C4-2B (cell line): Measurements from ENCODE around the gene TRHDE.

Experiments
- H3K27ac ChIP-seq: fragments of 450-650 bp; 2 replicates; pipeline ENCODE4 v1.5.1; 2017
- CTCF ChIP-seq: fragments of 450-650 bp; conservative IDR thresholded peaks from 2 replicates; pipeline ENCODE4 v1.5.1; 2017; ENCODE audit warnings: mild to moderate bottlenecking
- ZFX ChIP-seq: fragments of 450-650 bp; IDR thresholded peaks from 2 replicates; pipeline ENCODE4 v1.6.1; 2017

The TRHDE gene

GRCh38 chr12:72676556-72676955 is 404.4 kb downstream of the TRHDE start:
- TF ChIP-seq ZFX (no peak), CTCF (no peak)
- no peak overlapping the region for H3K27ac ChIP-seq

- H3K27ac ChIP-seq = no peak overlapping the region
- TF ChIP-seq ZFX = no peak
- TF ChIP-seq CTCF = no peak
These were observed 405.0 kb downstream of the TRHDE start for GRCh38 chr12:72677139-72677538.

- no peak overlapping the region for H3K27ac ChIP-seq
- no peak for TF ChIP-seq ZFX
- TF ChIP-seq CTCF = no peak
These were observed 405.7 kb downstream of the TRHDE start for GRCh38 chr12:72677846-72678245.

GRCh38 chr12:72679147-72679757 is 407.1 kb downstream of the TRHDE start:
- TF ChIP-seq CTCF = no peak

GRCh38 chr12:72681028-72681427 is 408.9 kb downstream of the TRHDE start:
- no peak for TF ChIP-seq CTCF
- TF ChIP-seq ZFX = no peak
- H3K27ac ChIP-seq = no peak overlapping the region

More at GRCh38 chr12:72679147-72679757, 407.1 kb downstream of the TRHDE start:
- no peak overlapping the region for H3K27ac ChIP-seq

- H3K27ac ChIP-seq = no peak overlapping the region
- TF ChIP-seq ZFX = no peak
- TF ChIP-seq CTCF = no peak
These were observed 412.3 kb downstream of the TRHDE start for GRCh38 chr12:72684491-72684890.

GRCh38 chr12:72692338-72692737 is 420.2 kb downstream of the TRHDE start:
- no peak overlapping the region for H3K27ac ChIP-seq
- TF ChIP-seq ZFX (no peak), CTCF (no peak)
